HUES64 (cell line): ENCODE results near the gene LGALSL.
"Not testable (repeated sequence)": the region's sequence is repeated elsewhere in the genome, so short reads cannot be mapped to it uniquely, and the experiment has no call there.

Experiments used
- H3K27ac ChIP-seq: 2 replicates; pipeline ENCODE4 v1.7.0; 2013; ENCODE audit warnings: low read depth, low read length, inconsistent platforms
- H3K27me3 ChIP-seq: 2 replicates; pipeline ENCODE4 v1.6.1; 2013; ENCODE audit warnings: mild to moderate bottlenecking, low read length; ENCODE audit not compliant: insufficient read depth
- H3K36me3 ChIP-seq: 2 replicates; pipeline ENCODE4 v1.6.1; 2013; ENCODE audit warnings: mild to moderate bottlenecking, low read length; ENCODE audit not compliant: insufficient read depth
- H3K4me1 ChIP-seq: 2 replicates; pipeline ENCODE4 v1.6.1; 2013; ENCODE audit warnings: mild to moderate bottlenecking, low read length, moderate library complexity; ENCODE audit not compliant: insufficient read depth
- H3K4me3 ChIP-seq: 2 replicates; pipeline ENCODE4 v1.5.1; 2013; ENCODE audit warnings: mild to moderate bottlenecking, low read length, moderate library complexity
- H3K9ac ChIP-seq: 2 replicates; pipeline ENCODE4 v1.6.1; 2013; ENCODE audit warnings: mild to moderate bottlenecking, low read depth, low read length
- H3K9me3 ChIP-seq: 2 replicates; pipeline ENCODE4 v1.6.1; 2013; ENCODE audit warnings: low read depth, low read length; ENCODE audit not compliant: insufficient read depth
- WGBS: fragments of 150-250, 120-280 bp; methylation state at CpG from one replicate; pipeline ENCODE4 v1.1.7; 2013; ENCODE audit warnings: missing lambda C conversion rate; 5-methylcytosine and 5-hydroxymethylcytosine counted together

The LGALSL gene

GRCh38 chr2:64445970-64446369 lies 8.0 kb upstream of the LGALSL start:
- not testable (repeated sequence) for H3K36me3 ChIP-seq, H3K4me3 ChIP-seq, H3K27ac ChIP-seq, H3K27me3 ChIP-seq, H3K9ac ChIP-seq, H3K9me3 ChIP-seq
- peaks cover 22% of the 10 kb centered on the region for H3K4me1 ChIP-seq

- WGBS = 92% methylated on average over 1 of the region's 2 CpGs
- Histone ChIP-seq H3K27me3 (no peaks in the 10 kb centered on the region), H3K9me3 (no peaks in the 10 kb centered on the region), H3K4me3 (no peak overlapping the region), H3K36me3 (no peaks in the 10 kb centered on the region), H3K9ac (no peak overlapping the region), H3K27ac (no peak overlapping the region), H3K4me1 (peaks cover 27% of the 10 kb centered on the region)
These were observed 6.5 kb upstream of the LGALSL start for GRCh38 chr2:64447317-64448040.

- Histone ChIP-seq H3K9me3 (no peaks in the 10 kb centered on the region), H3K9ac (no peak overlapping the region), H3K27ac (no peak overlapping the region), H3K4me3 (no peak overlapping the region), H3K27me3 (no peaks in the 10 kb centered on the region), H3K4me1 (peaks cover 26% of the 10 kb centered on the region), H3K36me3 (no peaks in the 10 kb centered on the region)
- 92% methylated on average over 7 of the region's 7 CpGs for WGBS
These were observed 5.9 kb upstream of the LGALSL start for GRCh38 chr2:64448041-64448426.

- Histone ChIP-seq H3K27me3 (no peaks in the 10 kb centered on the region), H3K36me3 (peaks cover 2% of the 10 kb centered on the region; the same call in 1 of the 2 replicates), H3K27ac (no peak overlapping the region), H3K4me3 (no peak overlapping the region), H3K9ac (no peak overlapping the region), H3K9me3 (no peaks in the 10 kb centered on the region), H3K4me1 (peaks cover 23% of the 10 kb centered on the region)
- WGBS = 80% methylated on average over 2 of the region's 2 CpGs
These were observed 2.9 kb upstream of the LGALSL start for GRCh38 chr2:64451051-64451450.

GRCh38 chr2:64454386-64455332 lies 697 bp downstream of the LGALSL start:
- Histone ChIP-seq H3K9ac (peak overlapping the region; percentile 83), H3K4me3 (peak overlapping the region; percentile 77), H3K4me1 (peaks cover 23% of the 10 kb centered on the region), H3K9me3 (no peaks in the 10 kb centered on the region), H3K36me3 (peaks cover 37% of the 10 kb centered on the region), H3K27me3 (no peaks in the 10 kb centered on the region), H3K27ac (peak overlapping the region; percentile 95; the same call in 1 of the 2 replicates)
- 1% methylated on average over 103 of the region's 103 CpGs for WGBS

- Histone ChIP-seq H3K9me3 (no peaks in the 10 kb centered on the region), H3K27ac (no peak overlapping the region), H3K4me1 (peaks cover 20% of the 10 kb centered on the region), H3K9ac (no peak overlapping the region), H3K4me3 (peak overlapping the region; percentile 77), H3K36me3 (peaks cover 45% of the 10 kb centered on the region), H3K27me3 (no peaks in the 10 kb centered on the region)
- 85% methylated on average over 2 of the region's 2 CpGs for WGBS
These were observed 1.6 kb downstream of the LGALSL start for GRCh38 chr2:64455545-64455944.

- H3K4me1 ChIP-seq = peaks cover 13% of the 10 kb centered on the region; the same call in 1 of the 2 replicates
- H3K9ac ChIP-seq = no peak overlapping the region
- H3K36me3 ChIP-seq = peaks cover 45% of the 10 kb centered on the region
- H3K4me3 ChIP-seq = no peak overlapping the region
- H3K9me3 ChIP-seq = no peaks in the 10 kb centered on the region
- WGBS = 96% methylated on average over 6 of the region's 6 CpGs
- no peak overlapping the region for H3K27ac ChIP-seq
- H3K27me3 ChIP-seq = no peaks in the 10 kb centered on the region
These were observed 2.3 kb downstream of the LGALSL start for GRCh38 chr2:64456293-64456692.

- H3K4me3 ChIP-seq = no peak overlapping the region
- H3K4me1 ChIP-seq = peaks cover 7% of the 10 kb centered on the region; the same call in 1 of the 2 replicates
- H3K36me3 ChIP-seq = peaks cover 45% of the 10 kb centered on the region
- H3K27ac ChIP-seq = no peak overlapping the region
- no peak overlapping the region for H3K9ac ChIP-seq
- no peaks in the 10 kb centered on the region for H3K9me3 ChIP-seq
- H3K27me3 ChIP-seq = no peaks in the 10 kb centered on the region
These were observed 3.6 kb downstream of the LGALSL start for GRCh38 chr2:64457524-64457923.

GRCh38 chr2:64459575-64459974 lies 5.6 kb downstream of the LGALSL start:
- Histone ChIP-seq H3K9me3 (no peaks in the 10 kb centered on the region), H3K9ac (no peak overlapping the region), H3K27me3 (no peaks in the 10 kb centered on the region), H3K36me3 (peaks cover 45% of the 10 kb centered on the region), H3K4me3 (no peak overlapping the region), H3K4me1 (0 out of 2 replicates have a peak, but pooled peaks cover 3% of the 10 kb centered on the region), H3K27ac (no peak overlapping the region)
- WGBS = 92% methylated on average over 3 of the region's 3 CpGs

GRCh38 chr2:64460330-64460729 lies 6.4 kb downstream of the LGALSL start:
- Histone ChIP-seq H3K27me3 (no peaks in the 10 kb centered on the region), H3K36me3 (peaks cover 45% of the 10 kb centered on the region), H3K27ac (no peak overlapping the region), H3K4me3 (no peak overlapping the region), H3K9me3 (no peaks in the 10 kb centered on the region), H3K9ac (no peak overlapping the region), H3K4me1 (0 out of 2 replicates have a peak, but pooled peaks cover 3% of the 10 kb centered on the region)
- 68% methylated on average over 3 of the region's 3 CpGs for WGBS
